ENCODE measurements around the gene TMEM81. TPM values are rescaled to one million over a fixed set of nuclear protein-coding genes. Genes with fewer than 3 reads are reported as not detected.

TMEM81 gene
- polyA plus RNA-seq, 1 donor (not counting 4 experiments of a cell fraction or from before 2014, with no cell fraction given) = 1.4 TPM

DNA sequence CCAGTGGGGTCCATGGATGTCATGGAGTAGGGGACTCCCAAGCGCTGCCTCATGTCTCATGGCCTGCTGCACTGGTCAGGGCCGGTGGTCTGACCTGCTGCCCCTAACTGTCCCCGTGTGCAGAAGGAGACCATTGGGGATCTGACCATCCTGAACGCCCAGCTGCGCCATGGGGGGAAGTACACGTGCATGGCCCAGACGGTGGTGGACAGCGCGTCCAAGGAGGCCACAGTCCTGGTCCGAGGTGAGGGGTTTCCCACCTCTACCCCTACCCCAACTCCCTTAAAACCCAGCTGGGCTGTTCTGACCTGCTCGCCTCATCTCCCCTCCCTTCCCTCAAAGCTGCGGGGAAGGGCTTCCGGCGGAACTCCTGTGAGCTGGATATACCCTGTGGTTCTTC is 18.6 kb downstream of the TMEM81 start:
- Histone ChIP-seq H3K4me1 (ENCODE audit: control insufficient read depth, extremely low read depth, insufficient read depth, low read length) (no peaks in the 10 kb centered on the region), H2AFZ (ENCODE audit: control insufficient read depth, low read length) (no peak overlapping the region), H3K4me3 (ENCODE audit: control insufficient read depth in 2 of 3, extremely low read depth in 1 of 3, insufficient read depth in 2 of 3, low read depth in 1 of 3, low read length in 3 of 3) (no peak overlapping the region), H3K9me3 (ENCODE audit: control insufficient read depth, low read depth, low read length) (no peaks in the 10 kb centered on the region), H3K27me3 (ENCODE audit: control insufficient read depth, extremely low read depth, insufficient read depth, low read length) (no peaks in the 10 kb centered on the region), H3K27ac (ENCODE audit: control insufficient read depth, insufficient read depth, low read length) (no peak overlapping the region), H3K4me2 (ENCODE audit: control insufficient read depth, extremely low read depth, insufficient read depth, low read depth, low read length) (no peak overlapping the region), H4K20me1 (ENCODE audit: control insufficient read depth, extremely low read depth, insufficient read depth, low read length) (no peaks in the 10 kb centered on the region), H3K36me3 (ENCODE audit: control insufficient read depth in 2 of 2, extremely low read depth in 1 of 2, insufficient read depth in 2 of 2, low read length in 2 of 2) (no peaks in the 10 kb centered on the region), H3K9ac (ENCODE audit: control insufficient read depth, extremely low read depth, insufficient read depth, low read length) (no peak overlapping the region), H3K9me1 (ENCODE audit: control insufficient read depth, extremely low read depth, insufficient read depth, low read length) (no peaks in the 10 kb centered on the region), H3K79me2 (ENCODE audit: control insufficient read depth, insufficient read depth, low read length) (no peaks in the 10 kb centered on the region)
- no peak for DNase-seq (ENCODE audit: low read depth, low spot score)
- dilution Hi-C loops (cut with MboI; ENCODE audit: extremely low pct_ligation_motif_present, low sequenced_read_pairs) = no loop called here
- TF ChIP-seq, protein P1, sequence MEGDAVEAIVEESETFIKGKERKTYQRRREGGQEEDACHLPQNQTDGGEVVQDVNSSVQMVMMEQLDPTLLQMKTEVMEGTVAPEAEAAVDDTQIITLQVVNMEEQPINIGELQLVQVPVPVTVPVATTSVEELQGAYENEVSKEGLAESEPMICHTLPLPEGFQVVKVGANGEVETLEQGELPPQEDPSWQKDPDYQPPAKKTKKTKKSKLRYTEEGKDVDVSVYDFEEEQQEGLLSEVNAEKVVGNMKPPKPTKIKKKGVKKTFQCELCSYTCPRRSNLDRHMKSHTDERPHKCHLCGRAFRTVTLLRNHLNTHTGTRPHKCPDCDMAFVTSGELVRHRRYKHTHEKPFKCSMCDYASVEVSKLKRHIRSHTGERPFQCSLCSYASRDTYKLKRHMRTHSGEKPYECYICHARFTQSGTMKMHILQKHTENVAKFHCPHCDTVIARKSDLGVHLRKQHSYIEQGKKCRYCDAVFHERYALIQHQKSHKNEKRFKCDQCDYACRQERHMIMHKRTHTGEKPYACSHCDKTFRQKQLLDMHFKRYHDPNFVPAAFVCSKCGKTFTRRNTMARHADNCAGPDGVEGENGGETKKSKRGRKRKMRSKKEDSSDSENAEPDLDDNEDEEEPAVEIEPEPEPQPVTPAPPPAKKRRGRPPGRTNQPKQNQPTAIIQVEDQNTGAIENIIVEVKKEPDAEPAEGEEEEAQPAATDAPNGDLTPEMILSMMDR (optimal IDR thresholded peaks at IDR 0.05 in 1 of 3, IDR thresholded peaks at IDR 0.05 in 1 of 3, conservative IDR thresholded peaks at IDR 0.05 in 1 of 3; ENCODE audit: extremely low read depth in 1 of 3, insufficient read depth in 2 of 3, low read length in 3 of 3) = no peak
- TF ChIP-seq EZH2 (IDR thresholded peaks at IDR 0.05; ENCODE audit: low read length) = no peak
- no peak for FAIRE-seq

GRCh38 chr1:205064741-205065316 is 19.4 kb downstream of the TMEM81 start:
- no peaks in the 10 kb centered on the region for H3K36me3 ChIP-seq (ENCODE audit: control insufficient read depth in 2 of 2, extremely low read depth in 1 of 2, insufficient read depth in 2 of 2, low read length in 2 of 2)
- H3K4me1 ChIP-seq (ENCODE audit: control insufficient read depth, extremely low read depth, insufficient read depth, low read length) = no peaks in the 10 kb centered on the region
- dilution Hi-C loops (cut with MboI; ENCODE audit: extremely low pct_ligation_motif_present, low sequenced_read_pairs) = no loop called here
- H3K27me3 ChIP-seq (ENCODE audit: control insufficient read depth, extremely low read depth, insufficient read depth, low read length) = no peaks in the 10 kb centered on the region
- H4K20me1 ChIP-seq (ENCODE audit: control insufficient read depth, extremely low read depth, insufficient read depth, low read length) = no peaks in the 10 kb centered on the region
- no peaks in the 10 kb centered on the region for H3K79me2 ChIP-seq (ENCODE audit: control insufficient read depth, insufficient read depth, low read length)
- TF ChIP-seq, protein P1 (optimal IDR thresholded peaks at IDR 0.05 in 1 of 3, IDR thresholded peaks at IDR 0.05 in 1 of 3, conservative IDR thresholded peaks at IDR 0.05 in 1 of 3; ENCODE audit: extremely low read depth in 1 of 3, insufficient read depth in 2 of 3, low read length in 3 of 3) = no peak
- TF ChIP-seq EZH2 (IDR thresholded peaks at IDR 0.05; ENCODE audit: low read length) = no peak
- H2AFZ ChIP-seq (ENCODE audit: control insufficient read depth, low read length) = no peak overlapping the region
- no peak overlapping the region for H3K9ac ChIP-seq (ENCODE audit: control insufficient read depth, extremely low read depth, insufficient read depth, low read length)
- no peak for FAIRE-seq
- H3K4me2 ChIP-seq (ENCODE audit: control insufficient read depth, extremely low read depth, insufficient read depth, low read depth, low read length) = no peak overlapping the region
- no peak overlapping the region for H3K4me3 ChIP-seq (ENCODE audit: control insufficient read depth in 2 of 3, extremely low read depth in 1 of 3, insufficient read depth in 2 of 3, low read depth in 1 of 3, low read length in 3 of 3)
- H3K9me3 ChIP-seq (ENCODE audit: control insufficient read depth, low read depth, low read length) = no peaks in the 10 kb centered on the region
- DNase-seq (ENCODE audit: low read depth, low spot score) = no peak
- H3K27ac ChIP-seq (ENCODE audit: control insufficient read depth, insufficient read depth, low read length) = no peak overlapping the region
- no peaks in the 10 kb centered on the region for H3K9me1 ChIP-seq (ENCODE audit: control insufficient read depth, extremely low read depth, insufficient read depth, low read length)

All from keratinocyte (primary cell).